ENCODE results near the gene SELPLG.
"Not testable (repeated sequence)": the region's sequence is repeated elsewhere in the genome, so short reads cannot be mapped to it uniquely, and the experiment has no call there.

The SELPLG gene

DNA sequence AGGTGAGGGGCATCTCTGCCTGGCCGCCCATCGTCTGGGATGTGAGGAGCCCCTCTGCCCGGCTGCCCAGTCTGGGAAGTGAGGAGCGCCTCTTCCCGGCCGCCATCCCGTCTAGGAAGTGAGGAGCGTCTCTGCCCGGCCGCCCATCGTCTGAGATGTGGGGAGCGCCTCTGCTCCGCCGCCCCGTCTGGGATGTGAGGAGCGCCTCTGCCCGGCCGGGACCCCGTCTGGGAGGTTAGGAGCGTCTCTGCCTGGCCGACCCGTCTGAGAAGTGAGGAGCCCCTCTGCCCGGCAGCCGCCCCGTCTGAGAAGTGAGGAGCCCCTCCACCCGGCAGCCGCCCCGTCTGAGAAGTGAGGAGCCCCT is 22.1 kb upstream of the SELPLG start:
- DNase-seq (ENCODE audit: low read depth) = not testable (repeated sequence)

DNA sequence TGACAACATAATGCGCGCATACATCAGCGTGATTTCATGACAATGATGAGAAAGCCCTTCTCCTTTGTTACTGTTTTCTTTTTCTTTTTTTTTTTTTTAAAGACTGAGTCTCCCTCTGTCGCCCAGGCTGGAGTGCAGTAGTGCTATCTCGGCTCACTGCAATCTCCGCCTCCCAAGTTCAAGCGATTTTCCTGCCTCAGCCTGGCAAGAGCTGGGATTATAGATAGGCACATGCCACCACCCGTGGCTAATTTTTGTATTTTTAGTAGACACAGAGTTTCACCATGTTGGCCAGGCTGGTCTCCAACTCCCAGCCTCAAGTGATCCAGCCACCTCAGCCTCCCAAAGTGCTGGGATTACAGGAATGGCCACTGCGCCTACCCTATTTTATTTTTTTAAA is 20.9 kb upstream of the SELPLG start:
- DNase-seq (ENCODE audit: low read depth) = not testable (repeated sequence)

DNA sequence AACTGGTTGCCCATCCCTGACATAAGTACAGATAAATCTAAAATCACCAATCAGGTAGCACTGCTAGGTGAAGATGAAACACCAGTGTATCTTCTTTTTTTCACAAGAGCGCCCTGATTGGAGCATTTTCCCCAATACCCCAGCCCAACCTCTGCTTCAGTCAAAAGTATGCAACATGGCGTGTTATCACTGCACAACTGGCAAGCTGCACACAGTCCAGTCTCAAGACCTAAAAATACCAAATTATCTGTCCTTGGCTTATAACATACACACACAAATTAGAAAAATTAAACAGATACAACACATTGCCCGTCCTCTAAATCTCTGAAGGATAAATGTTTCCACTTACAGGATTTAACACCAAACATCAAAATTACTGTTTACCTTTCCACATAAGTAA is 20.2 kb upstream of the SELPLG start:
- DNase-seq (ENCODE audit: low read depth) = no peak

DNA sequence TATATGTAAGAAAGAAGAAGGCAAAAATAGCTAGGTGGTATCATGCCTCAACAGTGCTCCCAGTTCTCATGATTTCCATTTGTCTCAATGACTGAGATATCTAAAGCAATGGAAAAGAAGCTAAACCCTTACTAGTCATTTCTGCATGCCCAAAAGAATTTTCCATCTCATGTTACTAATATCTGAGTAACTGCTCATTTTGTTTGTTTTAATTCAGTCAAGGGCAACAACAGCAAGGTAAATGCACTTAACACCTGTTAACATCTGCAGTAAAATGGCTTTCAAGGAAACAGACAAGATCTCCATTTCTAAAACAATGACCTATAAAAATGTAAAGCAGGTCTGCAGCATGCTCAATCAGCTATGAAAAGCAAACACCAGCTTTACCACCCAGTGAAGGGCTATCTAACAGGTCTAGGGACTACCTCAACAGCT is 19.4 kb upstream of the SELPLG start:
- no peak for DNase-seq (ENCODE audit: low read depth)

DNA sequence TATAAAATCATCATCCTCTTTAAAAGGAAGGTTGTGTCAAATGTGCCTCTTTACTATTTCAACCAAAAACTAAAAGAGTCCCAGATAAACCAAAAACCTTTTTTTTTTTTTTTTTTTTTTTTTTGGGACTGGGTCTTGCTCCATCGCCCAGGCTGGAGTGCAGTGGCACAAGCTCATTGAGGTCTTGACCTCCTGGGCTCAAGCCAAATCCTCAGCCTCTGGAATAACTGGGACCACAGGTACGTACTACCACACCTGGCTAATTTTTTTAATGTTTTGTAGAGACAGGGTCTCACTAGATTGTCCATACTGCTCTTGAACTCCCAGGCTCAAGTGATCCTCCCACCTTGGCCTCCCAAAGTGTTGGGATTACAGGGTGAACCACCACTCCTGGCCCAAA is 16.4 kb upstream of the SELPLG start:
- no peak for DNase-seq (ENCODE audit: low read depth)

DNA sequence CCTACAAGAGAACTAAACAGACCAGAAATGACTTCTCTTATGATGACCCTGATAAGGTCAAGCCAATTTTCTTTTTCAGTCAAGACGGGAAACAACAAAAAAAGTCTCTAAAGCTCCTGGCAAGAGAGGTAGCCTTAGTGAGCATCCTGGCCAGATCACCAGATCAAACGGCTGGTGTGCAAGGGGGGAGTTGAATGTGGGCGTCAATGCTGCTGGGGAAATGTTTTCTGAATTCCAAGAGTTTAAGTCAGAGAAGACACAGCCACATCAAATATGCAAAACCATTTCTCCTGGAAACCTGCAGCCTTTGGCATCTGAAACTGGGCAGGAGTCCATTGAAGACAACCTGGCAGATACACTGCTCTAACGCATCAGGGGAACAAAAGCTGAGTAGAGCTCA is 16.0 kb upstream of the SELPLG start:
- DNase-seq (ENCODE audit: low read depth) = no peak

DNA sequence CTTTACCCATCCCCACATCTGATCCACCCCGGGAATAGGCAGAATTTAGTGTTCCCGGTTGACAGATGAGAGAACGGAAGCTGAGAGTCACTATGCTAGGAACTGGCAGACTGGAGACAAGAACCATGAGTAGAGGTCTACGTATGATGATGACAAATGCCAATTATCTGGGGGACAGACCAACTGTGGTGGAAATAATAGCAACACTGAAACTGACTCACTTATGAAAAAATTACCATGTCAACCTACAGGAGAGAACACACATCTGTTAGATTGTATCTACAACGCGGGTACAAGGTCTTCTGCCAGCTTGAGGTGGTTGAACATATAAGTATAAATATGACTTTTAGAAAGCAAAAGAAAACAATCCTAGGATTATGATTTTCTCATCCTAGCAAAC is 15.4 kb upstream of the SELPLG start:
- DNase-seq (ENCODE audit: low read depth) = no peak

DNA sequence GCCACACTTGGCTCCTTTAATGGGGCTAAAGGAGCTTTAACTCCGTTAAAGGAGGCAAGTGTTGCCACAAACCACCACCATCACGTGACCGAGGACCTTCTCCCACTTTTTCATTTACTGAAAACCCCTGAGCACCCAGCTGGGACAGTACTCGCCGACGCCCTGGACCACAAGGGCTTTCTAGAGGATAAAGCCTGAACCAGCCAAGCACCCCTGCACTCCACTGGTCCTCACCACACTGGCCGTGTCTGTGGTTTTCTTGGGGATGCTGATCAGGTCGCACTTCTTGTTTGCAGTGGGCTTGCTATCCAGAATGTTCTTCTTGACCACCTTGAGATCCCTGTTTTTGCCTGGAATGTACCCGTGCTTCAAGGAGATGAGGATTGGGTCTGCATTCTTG is 14.7 kb upstream of the SELPLG start:
- DNase-seq (ENCODE audit: low read depth) = no peak

DNA sequence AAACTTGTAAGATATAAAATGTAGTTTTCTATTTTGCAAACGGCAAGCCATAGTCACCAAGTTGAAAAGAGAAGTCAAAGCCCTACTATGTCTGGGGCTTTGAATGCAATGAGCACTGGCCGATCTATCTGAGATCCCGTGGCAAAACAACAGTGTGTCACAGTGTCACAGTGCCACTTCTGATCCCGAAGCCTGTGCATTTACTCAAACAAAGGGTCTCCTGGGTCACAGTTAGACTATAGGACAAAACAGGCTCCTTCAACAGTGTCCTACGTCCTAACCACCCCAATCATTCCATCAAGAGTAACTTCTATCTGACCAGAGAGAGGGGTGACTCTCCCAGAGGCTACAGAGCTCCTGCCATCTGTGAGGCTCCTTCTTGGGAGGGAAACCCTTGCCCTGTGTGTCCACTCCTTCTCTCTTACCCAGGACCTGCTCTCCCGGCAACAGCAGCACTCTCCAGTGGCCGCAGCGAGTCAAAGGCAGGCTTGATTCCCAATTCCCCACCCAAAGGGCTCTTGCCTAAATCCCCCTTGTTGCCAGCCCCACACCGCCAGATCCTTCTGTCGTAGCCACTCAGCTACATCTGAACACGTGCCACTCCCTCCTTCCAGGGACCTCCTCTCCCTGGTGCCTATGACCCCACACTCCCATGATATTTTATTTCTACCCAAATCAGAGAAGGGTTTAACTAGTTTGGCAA is 14.0 kb upstream of the SELPLG start:
- no peak for DNase-seq (ENCODE audit: low read depth)

DNA sequence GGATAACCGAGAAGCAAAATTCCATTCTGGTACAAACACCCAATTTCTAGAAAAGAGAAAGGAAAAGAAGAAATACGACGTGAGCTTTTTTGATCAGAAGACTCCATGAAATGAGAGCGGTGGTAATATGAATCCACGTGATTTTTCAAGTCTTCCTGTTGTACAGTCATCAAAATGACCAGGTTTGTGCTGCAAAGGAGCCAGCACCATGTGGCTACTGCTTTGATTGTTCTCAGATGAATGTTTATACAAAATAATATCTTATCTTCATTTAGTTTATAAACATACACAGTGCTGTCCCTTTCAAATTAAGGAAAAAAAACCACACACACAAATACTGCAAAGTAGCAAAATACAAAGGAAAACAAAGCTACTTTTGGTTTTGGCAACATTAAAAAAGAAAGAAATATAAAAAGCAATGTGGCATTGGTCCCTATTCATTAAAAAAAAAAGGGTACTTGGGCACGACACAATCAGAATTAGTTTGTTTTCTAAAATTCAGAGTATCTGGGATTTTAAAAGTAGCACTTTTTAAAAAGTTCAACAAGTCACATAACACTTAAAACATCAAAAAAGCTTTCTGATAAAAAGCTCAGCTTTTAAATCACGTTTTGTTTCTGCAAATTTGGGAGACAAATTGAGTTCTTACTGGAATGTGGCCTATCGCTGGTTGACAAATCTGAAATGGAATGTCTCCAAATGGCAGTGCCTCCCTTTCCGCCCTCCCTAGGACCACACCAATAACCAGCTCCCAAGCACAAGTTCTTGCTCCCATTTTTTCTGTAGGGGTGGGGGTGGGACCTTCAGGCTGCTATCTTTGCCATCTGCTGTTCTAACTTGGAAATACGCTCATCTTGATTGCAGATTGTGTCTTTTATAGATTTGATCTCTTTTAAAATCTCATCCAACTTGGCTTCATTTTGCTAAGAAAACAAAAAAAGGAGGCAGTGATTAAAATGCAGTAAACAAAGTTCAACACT is 13.2 kb upstream of the SELPLG start:
- DNase-seq (ENCODE audit: low read depth) = no peak

DNA sequence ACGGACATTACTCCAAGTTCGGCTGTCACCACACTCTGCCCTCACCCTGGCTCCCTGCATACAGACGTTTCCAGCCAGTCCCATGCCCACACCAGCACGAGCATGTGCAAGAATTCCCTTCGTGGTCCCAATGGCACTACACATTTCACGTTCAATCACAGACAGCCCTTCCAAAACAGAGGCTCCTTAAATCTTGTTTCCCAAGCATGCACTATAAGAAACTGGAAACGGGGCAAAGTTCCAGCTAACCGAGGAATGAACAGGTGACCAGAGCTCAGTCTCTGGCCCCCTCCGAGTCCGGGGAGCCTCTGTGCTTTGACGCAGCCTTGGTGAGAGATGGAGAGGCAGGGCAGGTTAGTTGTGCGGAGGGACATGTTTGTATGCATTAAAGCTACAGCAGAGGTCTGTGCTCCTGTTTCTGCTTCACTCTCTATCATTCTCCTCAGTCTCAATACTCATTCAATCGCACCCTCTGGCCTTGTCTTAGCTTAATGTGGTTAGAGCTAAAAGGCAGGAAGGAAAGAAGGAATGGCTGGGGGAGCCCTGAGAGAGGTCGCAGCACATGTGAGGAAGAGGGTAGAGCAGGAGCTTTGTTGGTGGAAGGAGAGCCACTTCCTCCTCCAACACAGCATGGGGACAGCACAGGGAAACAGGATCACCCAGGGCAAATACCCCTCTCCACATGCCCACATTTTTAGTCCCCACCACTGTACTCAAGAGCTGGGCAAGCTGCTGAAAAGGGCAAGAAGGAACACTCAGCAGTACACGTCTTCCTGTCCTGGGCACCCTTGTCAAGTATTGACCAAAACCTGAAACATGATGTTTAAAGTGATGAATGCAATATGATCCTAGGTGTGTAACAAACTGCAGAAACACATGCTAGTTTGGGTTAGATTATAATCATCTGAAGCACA is 12.2 kb upstream of the SELPLG start:
- DNase-seq (ENCODE audit: low read depth) = no peak

DNA sequence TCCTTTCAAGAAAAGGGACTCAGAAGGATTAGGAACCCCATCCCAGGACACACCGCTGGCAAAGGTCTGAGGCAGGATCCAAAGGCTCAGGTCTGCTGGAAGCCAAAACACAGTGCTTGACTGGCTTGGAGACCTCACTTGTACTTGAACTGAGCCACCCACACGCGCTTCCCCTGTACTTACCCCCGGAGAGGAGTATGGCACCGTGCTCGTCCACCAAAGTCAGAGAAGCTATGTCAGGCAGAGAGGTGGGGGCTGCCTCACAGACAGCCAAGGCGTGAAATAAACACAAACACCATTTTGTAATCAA is 11.1 kb upstream of the SELPLG start:
- DNase-seq (ENCODE audit: low read depth) = no peak

DNA sequence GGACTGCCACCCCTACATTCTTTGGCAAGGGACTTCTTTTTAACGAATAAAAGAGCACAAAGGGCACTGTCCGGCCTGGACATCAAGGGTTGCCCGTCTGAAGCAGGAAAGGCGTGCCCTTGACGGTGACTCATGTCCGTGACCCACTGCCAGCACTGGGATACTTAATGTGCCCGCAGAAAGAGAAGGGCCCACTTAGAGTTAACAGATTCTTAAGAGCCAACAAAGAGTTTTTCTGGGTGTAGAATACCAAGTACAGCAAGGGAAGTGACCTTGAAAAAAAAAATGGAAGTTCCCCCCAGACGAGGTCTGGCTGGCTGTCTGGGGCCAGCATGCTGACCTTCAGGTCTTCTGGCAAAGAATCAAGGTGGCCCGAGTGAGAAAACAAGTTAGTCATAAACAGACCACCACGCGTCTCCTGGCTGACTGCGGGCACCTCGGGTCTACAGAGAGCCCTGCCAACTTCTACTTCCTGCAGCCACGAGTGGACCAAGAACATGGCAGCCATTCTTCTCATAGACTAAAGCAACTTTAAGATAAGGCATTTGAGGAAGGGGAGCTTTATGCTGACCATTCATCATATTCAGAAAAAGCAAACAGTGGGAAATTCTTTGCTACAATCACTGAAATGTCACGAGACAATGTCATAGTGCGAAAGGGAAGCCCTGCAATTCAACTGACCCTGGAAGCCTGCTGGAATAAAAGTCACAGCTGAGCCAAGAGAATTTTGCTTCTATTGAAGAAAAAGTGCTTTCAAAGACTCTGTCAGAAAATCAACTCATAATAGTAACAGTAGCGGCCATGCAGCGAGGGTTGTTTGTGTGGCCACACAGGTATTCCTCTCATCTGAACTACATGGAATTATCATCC is 10.5 kb upstream of the SELPLG start:
- no peak for DNase-seq (ENCODE audit: low read depth)

DNA sequence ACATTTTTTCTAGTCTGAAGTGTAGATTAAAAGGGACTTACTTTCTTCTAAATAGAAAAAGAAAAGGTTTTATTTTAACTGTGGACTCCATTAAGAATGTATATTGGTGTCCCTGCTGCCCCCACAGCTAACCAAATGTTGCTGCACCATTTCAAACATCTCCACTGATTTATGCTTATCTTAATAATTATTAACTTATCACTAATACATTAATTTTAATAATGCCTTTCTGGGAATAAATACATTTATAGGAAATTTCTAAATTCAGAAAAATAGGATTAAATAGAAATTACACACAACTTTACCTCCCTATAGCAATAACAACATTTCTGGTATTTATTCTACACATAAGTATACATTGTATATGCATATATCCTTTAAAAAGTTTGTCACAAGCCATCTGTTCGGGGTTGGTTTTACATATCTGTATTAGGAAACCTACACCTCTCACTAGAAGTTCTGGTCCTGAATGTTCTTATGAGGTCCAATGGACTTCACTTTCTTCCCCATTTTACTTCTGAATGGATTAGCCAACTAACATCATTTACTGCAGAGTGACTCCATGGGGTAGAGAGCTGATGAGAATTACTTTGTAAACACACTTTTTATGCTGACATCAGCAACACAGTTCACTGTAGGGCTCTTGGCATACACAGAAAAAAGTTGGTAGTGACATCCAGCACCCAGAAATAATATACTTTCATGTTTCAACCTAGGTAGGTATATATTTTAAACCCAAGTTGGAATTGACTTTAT is 9.4 kb upstream of the SELPLG start:
- DNase-seq (ENCODE audit: low read depth) = no peak

DNA sequence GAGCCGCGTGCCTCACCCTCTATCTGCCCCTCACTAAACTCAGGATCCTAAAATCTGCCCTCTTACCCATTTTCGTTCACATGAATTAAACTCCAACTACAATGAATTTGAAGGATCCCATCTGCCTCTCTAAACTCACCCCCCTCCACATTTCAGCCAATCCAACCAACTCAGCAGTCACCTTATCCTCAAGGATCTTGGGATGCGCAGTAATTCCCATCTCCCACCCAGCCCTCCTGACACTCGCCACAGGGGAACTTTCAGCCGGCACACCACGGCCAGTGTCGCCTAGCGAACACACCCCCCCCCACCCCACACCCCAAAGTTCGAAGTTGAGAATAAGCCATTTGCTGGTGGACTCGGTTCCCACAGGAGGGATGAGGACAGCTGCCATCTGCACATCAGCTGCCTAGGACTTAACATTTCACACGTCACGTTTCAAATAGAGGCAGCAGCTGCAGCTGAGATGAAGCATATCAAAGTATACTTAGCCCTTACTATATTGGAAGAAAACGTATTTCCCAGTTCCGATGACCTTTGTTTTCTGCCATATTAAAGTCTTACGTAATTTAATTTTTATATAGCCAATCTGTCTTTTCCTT is 8.7 kb upstream of the SELPLG start:
- DNase-seq (ENCODE audit: low read depth) = no peak

DNA sequence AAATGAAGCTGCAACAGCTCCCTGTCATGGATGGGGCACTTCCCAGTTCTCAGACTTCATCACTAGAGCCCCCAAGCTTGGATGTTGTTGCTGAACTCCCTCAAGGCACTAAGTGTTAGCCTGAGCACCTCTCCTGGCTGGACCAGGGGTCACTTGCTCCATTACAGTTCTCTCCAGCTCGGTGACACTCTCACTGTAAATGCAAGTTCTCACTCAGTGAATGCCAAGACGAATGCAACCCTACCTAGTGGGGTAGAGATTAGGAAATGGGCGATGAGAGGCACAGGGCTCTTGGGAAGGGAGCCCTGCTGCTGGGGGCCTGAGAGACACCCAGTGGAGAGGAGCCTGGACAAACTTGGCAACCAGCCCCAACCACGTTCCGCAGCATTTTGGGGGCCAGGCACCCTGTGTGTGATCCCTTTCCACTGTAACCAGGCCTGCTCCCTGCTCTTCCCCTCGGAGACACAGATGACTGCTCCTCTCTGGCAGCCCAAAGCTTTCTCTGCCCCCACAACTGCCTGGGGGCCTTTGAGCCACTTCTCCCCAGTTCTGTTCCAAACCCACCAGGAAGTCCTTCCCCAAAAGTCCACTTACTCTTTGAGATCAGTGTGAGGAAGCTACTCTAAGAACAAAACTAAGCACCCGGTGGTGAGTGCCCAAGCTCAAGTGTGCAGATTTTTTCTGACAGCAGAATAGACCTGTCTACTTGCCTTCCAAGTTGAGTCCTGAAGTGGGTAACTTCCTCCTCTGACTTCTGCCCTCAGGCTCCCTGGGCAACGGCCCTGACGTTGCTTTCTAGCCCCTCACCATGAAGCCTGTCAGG is 8.0 kb upstream of the SELPLG start:
- no peak for DNase-seq (ENCODE audit: low read depth)

DNA sequence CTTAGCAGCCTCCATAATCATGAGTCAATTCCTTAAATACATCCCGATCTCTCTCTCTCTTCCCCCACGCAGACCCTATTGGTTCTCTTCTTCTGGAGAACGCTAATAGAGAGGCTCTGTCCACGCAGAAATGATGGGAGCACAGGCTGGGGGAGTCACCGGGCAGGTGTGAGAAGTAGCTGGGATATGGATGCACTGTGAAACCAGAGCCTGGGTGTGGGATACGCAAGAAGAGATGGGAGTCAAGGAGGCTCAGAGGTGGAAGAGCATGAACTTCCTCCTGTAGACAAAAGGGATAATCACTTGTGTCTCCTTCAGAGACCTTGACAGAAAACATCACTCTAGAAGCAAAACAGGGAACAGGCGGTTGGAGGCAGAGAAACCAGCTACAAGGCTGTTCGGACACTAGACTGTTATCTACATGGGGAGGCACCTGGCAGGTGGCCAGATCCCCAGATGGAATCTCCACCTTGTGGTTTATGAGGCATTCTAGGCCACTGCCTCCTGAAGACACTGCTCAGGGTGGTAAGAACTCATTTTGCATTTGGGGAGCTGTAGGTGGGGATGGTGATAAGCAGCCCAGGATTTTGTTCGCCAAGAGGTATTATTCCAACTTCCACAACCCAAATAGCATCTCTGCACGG is 7.2 kb upstream of the SELPLG start:
- no peak for DNase-seq (ENCODE audit: low read depth)

DNA sequence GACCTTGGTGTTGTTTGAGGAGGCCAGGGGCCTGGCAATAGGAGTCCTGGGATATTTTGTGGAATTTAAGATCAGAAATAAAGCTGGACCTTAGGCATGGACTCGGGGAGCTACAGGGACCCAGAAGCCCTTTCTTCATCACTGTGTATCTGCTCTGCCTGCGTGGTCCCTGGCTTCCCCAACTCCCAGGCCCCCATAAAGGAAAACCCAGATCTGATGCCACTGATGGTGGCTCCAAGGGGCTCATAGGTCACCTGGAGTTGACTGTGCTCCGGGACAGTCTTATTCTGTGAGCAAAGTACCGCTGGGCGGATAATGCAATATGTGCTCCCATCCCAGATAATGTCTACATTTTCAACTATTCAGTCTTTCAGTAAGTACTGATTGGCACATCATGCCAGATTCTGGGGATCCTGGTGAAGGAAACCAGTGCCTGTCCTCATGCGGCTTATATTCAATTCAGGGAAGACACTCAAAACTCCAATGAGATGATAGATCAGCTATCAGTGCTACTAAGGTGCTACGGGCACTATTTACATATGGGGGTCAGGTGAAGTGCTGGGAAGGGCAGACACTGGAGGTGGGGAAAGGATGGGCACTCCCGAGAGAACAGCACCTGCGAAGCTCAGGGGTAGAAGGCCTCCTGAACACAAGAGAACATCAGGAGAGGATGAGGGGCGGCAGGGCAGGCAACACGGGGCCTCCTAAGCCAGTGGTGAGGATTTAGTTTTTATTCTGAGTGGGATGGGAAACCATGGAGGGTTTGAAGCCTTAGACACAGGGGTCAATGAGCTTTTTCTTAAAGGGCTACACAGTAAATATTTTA is 5.5 kb upstream of the SELPLG start:
- no peak for DNase-seq (ENCODE audit: low read depth)
